GM18858 (cell line): ENCODE data around the gene IRAG1.
"Not testable (repeated sequence)": the region's sequence is repeated elsewhere in the genome, so short reads cannot be mapped to it uniquely, and the experiment has no call there.

Experiments
- ATAC-seq: cut with Tn5 transposase; IDR thresholded peaks from one replicate; pipeline ENCODE4 v1.9.1; 2021; ENCODE audit not compliant: unreplicated experiment

IRAG1 gene

GRCh38 chr11:10701982-10702381, 8.4 kb upstream of the IRAG1 start:
- no peak for ATAC-seq

GRCh38 chr11:10699072-10699471, 5.5 kb upstream of the IRAG1 start:
- no peak for ATAC-seq

GRCh38 chr11:10697323-10697620, 3.7 kb upstream of the IRAG1 start:
- no peak for ATAC-seq

GRCh38 chr11:10696468-10697322, 3.1 kb upstream of the IRAG1 start:
- ATAC-seq, result no peak

GRCh38 chr11:10695833-10696232, 2.3 kb upstream of the IRAG1 start:
- no peak for ATAC-seq

- no peak for ATAC-seq
Measured at GRCh38 chr11:10694486-10695239, 1.1 kb upstream of the IRAG1 start.

- no peak for ATAC-seq
Measured at GRCh38 chr11:10692531-10693115, 932 bp downstream of the IRAG1 start.

- ATAC-seq, result no peak
Measured at GRCh38 chr11:10688401-10688800, 5.2 kb downstream of the IRAG1 start.

GRCh38 chr11:10686311-10686710, 7.2 kb downstream of the IRAG1 start:
- ATAC-seq, result no peak

- ATAC-seq, result no peak
Measured at GRCh38 chr11:10683429-10683828, 10.1 kb downstream of the IRAG1 start.

GRCh38 chr11:10680956-10681487, 12.5 kb downstream of the IRAG1 start:
- no peak for ATAC-seq

- not testable (repeated sequence) for ATAC-seq
Measured at GRCh38 chr11:10680279-10680678, 13.3 kb downstream of the IRAG1 start.

- no peak for ATAC-seq
Measured at GRCh38 chr11:10679644-10680043, 13.9 kb downstream of the IRAG1 start.

GRCh38 chr11:10678101-10678500, 15.5 kb downstream of the IRAG1 start:
- ATAC-seq, result no peak

GRCh38 chr11:10676919-10677318, 16.6 kb downstream of the IRAG1 start:
- ATAC-seq, result no peak

GRCh38 chr11:10674911-10675440, 18.6 kb downstream of the IRAG1 start:
- no peak for ATAC-seq

GRCh38 chr11:10674440-10674855, 19.1 kb downstream of the IRAG1 start:
- ATAC-seq, result no peak

- ATAC-seq, result no peak
Measured at GRCh38 chr11:10673501-10674062, 20.0 kb downstream of the IRAG1 start.

- no peak for ATAC-seq
Measured at GRCh38 chr11:10670099-10670498, 23.5 kb downstream of the IRAG1 start.

GRCh38 chr11:10669258-10670033, 24.1 kb downstream of the IRAG1 start:
- ATAC-seq, result no peak
